ENCODE measurements around the gene HBM.

Gene HBM

DNA sequence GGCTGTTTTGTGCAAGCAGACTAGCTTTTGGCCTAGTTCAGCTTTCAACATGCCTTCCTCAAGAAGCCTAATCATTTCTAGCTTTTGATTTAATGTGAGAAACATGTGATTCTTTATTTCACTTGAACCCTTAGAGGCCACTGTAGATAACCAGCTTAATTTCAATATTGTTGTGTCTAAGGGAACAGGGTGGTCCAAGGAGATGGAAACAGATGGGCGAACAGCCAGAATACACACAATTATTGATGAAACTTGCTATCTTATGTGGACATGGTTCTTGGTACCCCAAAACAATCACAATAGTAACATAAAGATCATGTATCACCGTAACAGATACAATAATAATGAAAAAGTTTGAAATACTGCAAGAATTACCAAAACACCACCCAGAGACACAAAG, 32.1 kb upstream of the HBM start:
- TF ChIP-seq, protein P1, sequence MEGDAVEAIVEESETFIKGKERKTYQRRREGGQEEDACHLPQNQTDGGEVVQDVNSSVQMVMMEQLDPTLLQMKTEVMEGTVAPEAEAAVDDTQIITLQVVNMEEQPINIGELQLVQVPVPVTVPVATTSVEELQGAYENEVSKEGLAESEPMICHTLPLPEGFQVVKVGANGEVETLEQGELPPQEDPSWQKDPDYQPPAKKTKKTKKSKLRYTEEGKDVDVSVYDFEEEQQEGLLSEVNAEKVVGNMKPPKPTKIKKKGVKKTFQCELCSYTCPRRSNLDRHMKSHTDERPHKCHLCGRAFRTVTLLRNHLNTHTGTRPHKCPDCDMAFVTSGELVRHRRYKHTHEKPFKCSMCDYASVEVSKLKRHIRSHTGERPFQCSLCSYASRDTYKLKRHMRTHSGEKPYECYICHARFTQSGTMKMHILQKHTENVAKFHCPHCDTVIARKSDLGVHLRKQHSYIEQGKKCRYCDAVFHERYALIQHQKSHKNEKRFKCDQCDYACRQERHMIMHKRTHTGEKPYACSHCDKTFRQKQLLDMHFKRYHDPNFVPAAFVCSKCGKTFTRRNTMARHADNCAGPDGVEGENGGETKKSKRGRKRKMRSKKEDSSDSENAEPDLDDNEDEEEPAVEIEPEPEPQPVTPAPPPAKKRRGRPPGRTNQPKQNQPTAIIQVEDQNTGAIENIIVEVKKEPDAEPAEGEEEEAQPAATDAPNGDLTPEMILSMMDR (IDR thresholded peaks at IDR 0.05; ENCODE audit: low read depth, low read length): no peak

DNA sequence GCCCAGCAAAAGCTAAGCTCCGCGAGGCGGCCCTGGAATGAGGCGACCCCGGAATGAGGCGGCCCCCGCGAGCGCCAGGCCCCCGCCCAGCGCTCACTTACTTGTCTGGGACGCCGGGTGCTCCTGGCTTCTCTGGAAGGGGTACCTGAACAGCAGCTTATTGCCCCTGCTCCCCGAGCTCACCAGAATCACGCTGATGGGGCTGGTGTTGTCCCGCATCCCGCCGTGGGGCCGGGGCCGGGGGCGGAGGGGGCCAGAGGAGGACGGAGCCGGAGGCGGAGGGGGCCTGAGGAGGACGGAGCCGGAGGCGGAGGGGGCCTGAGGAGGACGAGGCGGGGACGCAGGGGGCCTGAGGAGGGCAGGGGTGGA, 27.7 kb upstream of the HBM start:
- peak overlapping the region; percentile 71 for H3K4me3 ChIP-seq (ENCODE audit: low read depth, low read length)
- TF ChIP-seq, protein P1 (IDR thresholded peaks at IDR 0.05; ENCODE audit: low read depth, low read length): no peak

More for the DNA sequence above, 32.1 kb upstream of the HBM start:
- no peak overlapping the region for H3K4me3 ChIP-seq (ENCODE audit: low read depth, low read length)

DNA sequence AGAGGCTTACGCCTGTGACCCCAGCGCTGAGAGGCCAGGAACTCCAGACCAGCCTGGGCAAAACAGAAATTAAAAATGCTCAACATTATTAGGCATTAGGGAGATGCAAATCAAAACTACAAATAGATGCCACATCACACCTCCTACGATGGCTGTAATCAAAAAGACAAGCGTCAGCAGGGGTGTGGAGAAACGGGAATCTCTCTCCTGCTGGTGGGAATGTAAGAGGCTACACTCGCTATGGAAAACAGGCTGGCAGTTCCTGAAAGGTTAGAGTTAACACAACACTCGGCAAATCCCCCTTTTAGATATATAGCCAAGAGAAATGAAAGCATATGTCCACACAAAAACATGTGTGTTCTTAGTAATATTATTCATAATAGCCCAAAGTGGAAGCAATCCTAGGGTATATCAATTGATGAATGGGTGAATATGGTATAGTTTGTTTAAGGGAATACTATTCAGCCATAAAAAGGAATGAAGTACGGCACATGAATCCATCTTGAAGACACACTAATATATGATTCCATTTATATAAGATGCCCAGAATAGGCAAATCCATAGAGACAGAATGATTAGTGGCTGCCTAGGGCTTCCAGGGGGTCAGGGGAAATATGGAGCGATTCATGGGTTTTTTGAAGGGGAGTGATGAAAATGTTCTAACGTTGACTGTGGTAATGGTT, 25.5 kb upstream of the HBM start:
- H3K4me3 ChIP-seq (ENCODE audit: low read depth, low read length): no peak overlapping the region
- TF ChIP-seq, protein P1 (IDR thresholded peaks at IDR 0.05; ENCODE audit: low read depth, low read length): no peak

DNA sequence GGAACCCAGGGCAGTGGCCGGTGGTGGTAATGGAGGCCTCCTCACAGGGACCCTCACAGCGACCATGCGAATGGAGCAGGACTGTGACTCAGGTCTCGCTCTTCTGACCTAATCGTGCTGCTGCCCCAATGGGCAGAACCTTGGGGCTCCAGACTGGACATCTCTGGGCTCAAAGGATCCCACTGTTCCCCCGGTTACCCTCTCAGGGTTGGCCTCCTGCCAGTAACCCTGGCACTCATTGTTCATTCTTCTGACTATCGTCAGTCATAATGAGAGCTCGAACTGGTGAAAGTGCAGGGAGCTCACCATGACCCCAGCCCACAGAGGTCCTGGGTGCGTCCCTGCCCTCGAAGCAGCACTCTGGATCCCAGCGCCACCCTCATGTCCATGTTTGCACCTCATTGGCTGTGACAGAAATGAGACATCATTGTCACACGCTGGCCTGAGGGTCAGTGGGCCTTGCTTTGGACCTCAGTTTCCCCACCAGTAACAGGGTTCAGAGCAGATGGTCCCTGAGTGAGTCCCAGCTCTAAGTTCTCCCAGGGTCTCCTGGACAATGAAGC, 23.3 kb upstream of the HBM start:
- TF ChIP-seq, protein P1 (IDR thresholded peaks at IDR 0.05; ENCODE audit: low read depth, low read length): no peak
- H3K4me3 ChIP-seq (ENCODE audit: low read depth, low read length): no peak overlapping the region

DNA sequence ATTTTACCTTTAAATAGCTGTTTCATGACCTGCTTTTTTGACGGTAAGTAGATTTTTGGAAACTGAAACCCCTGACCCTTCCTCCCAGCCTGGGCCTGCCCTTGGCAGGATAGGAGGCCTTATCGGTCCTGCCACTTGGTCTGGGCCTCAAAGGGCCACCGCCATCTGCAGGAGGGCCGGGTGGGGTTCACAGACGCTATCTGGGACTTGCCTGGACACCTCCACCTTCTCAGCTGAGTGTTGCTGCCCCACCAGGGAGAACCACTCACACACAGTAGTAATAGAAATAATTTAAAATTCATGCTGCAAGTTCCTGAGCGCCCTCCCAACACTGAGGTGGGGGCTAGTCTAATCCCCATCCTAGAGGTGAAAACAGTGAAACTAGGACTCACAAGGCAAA, 22.7 kb upstream of the HBM start:
- no peak overlapping the region for H3K4me3 ChIP-seq (ENCODE audit: low read depth, low read length)
- TF ChIP-seq, protein P1 (IDR thresholded peaks at IDR 0.05; ENCODE audit: low read depth, low read length): no peak

DNA sequence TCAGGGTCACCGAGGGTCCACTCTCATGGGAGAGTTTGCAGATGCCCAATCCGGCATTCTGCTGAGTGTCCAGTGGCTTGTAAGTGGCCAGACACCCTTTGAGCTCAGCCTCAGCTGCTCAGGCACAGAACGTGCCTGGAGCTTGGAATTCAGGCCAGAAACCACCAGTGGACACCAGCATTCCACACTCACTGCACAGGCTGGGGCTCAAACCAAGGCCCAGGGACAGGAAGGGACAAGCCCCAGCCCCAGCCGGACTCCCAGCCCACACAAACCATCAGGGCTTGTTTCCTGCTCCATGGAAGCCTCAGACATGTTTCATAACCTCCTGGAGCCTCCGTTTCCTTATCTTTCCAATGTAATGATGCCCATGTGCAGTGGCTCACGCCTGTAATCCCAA, 22.3 kb upstream of the HBM start:
- H3K4me3 ChIP-seq (ENCODE audit: low read depth, low read length): no peak overlapping the region
- TF ChIP-seq, protein P1 (IDR thresholded peaks at IDR 0.05; ENCODE audit: low read depth, low read length): no peak

DNA sequence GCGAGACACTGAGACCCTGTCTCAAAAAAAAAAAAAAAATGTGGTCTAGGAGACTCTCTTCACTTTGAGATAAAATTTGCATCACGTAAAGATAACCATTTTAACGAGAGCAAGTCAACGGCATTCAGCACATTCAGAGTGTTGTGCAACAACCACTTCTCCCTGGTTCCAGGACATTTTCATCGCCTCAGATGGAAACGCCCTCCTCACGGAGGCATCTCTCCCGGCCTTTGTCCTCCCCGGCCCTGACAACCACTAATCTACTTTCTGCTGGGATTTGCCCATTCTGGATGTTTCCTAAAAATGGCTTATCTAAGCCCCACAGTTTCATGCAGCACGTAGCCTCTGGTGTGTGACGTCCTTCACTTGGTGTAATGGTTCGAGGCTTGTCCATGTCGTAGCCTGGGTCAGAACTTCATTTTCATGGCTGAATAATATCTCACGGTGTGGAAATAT, 21.0 kb upstream of the HBM start:
- TF ChIP-seq, protein P1 (IDR thresholded peaks at IDR 0.05; ENCODE audit: low read depth, low read length): no peak
- H3K4me3 ChIP-seq (ENCODE audit: low read depth, low read length): no peak overlapping the region

Measured in WI38 (cell line).